ENCODE measurements around the gene NLRP5.
"Not testable (repeated sequence)": the region's sequence is repeated elsewhere in the genome, so short reads cannot be mapped to it uniquely, and the experiment has no call there.

NLRP5 gene

GRCh38 chr19:56079609-56080008 lies 93.0 kb downstream of the NLRP5 start:
- no peak for DNase-seq

GRCh38 chr19:56080669-56081401 lies 94.3 kb downstream of the NLRP5 start:
- DNase-seq = peak; percentile 65

- DNase-seq = no peak
Measured at GRCh38 chr19:56083668-56084067, 97.1 kb downstream of the NLRP5 start.

GRCh38 chr19:56084835-56085536 lies 98.4 kb downstream of the NLRP5 start:
- DNase-seq = no peak

- no peak for DNase-seq
Measured at GRCh38 chr19:56085571-56086275, 99.1 kb downstream of the NLRP5 start.

- no peak for DNase-seq
Measured at GRCh38 chr19:56086671-56087430, 100.3 kb downstream of the NLRP5 start.

- no peak for DNase-seq
Measured at GRCh38 chr19:56087647-56088496, 101.3 kb downstream of the NLRP5 start.

GRCh38 chr19:56088497-56089215 lies 102.1 kb downstream of the NLRP5 start:
- DNase-seq = no peak

GRCh38 chr19:56089344-56089743 lies 102.8 kb downstream of the NLRP5 start:
- no peak for DNase-seq

- no peak for DNase-seq
Measured at GRCh38 chr19:56091066-56091490, 104.5 kb downstream of the NLRP5 start.

- no peak for DNase-seq
Measured at GRCh38 chr19:56091751-56092546, 105.4 kb downstream of the NLRP5 start.

- DNase-seq = no peak
Measured at GRCh38 chr19:56092685-56093631, 106.4 kb downstream of the NLRP5 start.

- no peak for DNase-seq
Measured at GRCh38 chr19:56094449-56094848, 107.9 kb downstream of the NLRP5 start.

GRCh38 chr19:56096665-56097064 lies 110.1 kb downstream of the NLRP5 start:
- DNase-seq = no peak

- DNase-seq = no peak
Measured at GRCh38 chr19:56097306-56097705, 110.7 kb downstream of the NLRP5 start.

- no peak for DNase-seq
Measured at GRCh38 chr19:56097776-56098175, 111.2 kb downstream of the NLRP5 start.

GRCh38 chr19:56098237-56098636 lies 111.7 kb downstream of the NLRP5 start:
- not testable (repeated sequence) for DNase-seq

GRCh38 chr19:56098731-56099568 lies 112.4 kb downstream of the NLRP5 start:
- no peak for DNase-seq

Data from activated CD4-positive, alpha-beta T cell treated with anti-CD3 and anti-CD28 coated beads, Interleukin-2, amount 50 U/mL, for 16 hours (primary cell).